AG04449 (cell line): ENCODE data around the gene SPATA31E1.

ENCODE experiments used
- CTCF ChIA-PET: fragments of 350-600 bp; formaldehyde crosslinking; extraction: SDS; loops from one replicate; lab custom pipeline; 2021; ENCODE audit warnings: antibody characterized with exemption; lab: Yijun Ruan, JAX
- POLR2A ChIA-PET: fragments of 400-600, 350-600 bp; formaldehyde crosslinking; extraction: SDS; loops from one replicate; lab custom pipeline; 2020; ENCODE audit warnings: antibody characterized with exemption, inconsistent platforms; lab: Yijun Ruan, JAX
- DNase-seq: peaks from one replicate; pipeline ENCODE4 v3.0.0-alpha.2; 2010; ENCODE audit warnings: low read depth, low spot score
- H3K4me3 ChIP-seq: 2 replicates; pipeline ENCODE4 v1.5.1; 2011; ENCODE audit warnings: low read depth, mild to moderate bottlenecking, control low read depth, low read length
- CTCF ChIP-seq: IDR thresholded peaks from one replicate; pipeline ENCODE4 v1.5.1; 2011; ENCODE audit warnings: mild to moderate bottlenecking, moderate library complexity, low read length, control low read depth, inconsistent platforms; ENCODE audit not compliant: insufficient read depth; ENCODE audit errors: missing control alignments

The SPATA31E1 gene

GRCh38 chr9:87889882-87890252 is 7.2 kb downstream of the SPATA31E1 start:
- H3K4me3 ChIP-seq, result no peak overlapping the region
- TF ChIP-seq CTCF, result no peak
- ChIA-PET CTCF (no interaction called here), POLR2A (no interaction called here)
- DNase-seq, result no peak

- ChIA-PET POLR2A (no interaction called here), CTCF (no interaction called here)
- no peak for TF ChIP-seq CTCF
- no peak for DNase-seq
- H3K4me3 ChIP-seq, result no peak overlapping the region
Observed at GRCh38 chr9:87890837-87891236, 8.2 kb downstream of the SPATA31E1 start.

DNA sequence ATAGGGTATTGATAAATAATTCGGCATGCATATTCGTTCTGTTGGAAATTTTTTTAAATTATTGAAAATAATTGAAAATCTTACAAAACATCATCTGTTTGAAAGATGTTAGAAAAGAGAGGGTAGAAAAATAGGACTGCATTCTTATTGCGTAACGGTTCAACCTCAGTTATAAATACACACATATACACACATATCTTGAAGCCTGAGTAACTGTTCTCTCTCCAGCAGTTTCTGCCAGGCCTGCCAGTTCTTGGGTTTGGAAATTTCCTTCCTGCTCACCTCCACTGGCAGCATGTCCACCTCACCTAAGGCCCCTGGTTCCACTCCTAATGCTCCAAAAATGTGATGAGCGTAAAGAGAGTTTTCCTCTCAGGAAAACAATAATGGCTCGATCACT is 9.1 kb downstream of the SPATA31E1 start:
- TF ChIP-seq CTCF, result no peak
- no peak overlapping the region for H3K4me3 ChIP-seq
- POLR2A ChIA-PET, result no interaction called here
- CTCF ChIA-PET, result no interaction called here
- no peak for DNase-seq

DNA sequence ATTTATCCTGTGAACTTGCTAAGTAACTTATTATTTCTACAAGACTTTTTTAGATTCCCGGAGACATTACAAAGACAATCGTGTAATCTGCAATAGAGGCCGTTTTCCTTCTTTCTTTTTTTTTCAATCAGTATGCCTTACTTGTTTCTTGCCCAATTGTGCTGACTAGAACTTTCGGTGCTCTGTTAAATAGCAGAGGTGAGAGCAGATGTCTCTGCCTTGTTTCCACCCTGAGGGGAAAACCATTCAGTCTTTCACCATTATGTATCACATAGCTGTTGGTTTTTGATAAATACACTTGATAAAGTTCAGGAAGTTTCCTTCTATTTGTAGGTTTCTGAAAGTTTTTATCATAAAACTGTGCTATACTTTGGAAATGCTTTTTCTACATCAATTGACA is 10.3 kb downstream of the SPATA31E1 start:
- POLR2A ChIA-PET, result no interaction called here
- TF ChIP-seq CTCF, result no peak
- CTCF ChIA-PET, result no interaction called here
- no peak overlapping the region for H3K4me3 ChIP-seq
- DNase-seq, result no peak

DNA sequence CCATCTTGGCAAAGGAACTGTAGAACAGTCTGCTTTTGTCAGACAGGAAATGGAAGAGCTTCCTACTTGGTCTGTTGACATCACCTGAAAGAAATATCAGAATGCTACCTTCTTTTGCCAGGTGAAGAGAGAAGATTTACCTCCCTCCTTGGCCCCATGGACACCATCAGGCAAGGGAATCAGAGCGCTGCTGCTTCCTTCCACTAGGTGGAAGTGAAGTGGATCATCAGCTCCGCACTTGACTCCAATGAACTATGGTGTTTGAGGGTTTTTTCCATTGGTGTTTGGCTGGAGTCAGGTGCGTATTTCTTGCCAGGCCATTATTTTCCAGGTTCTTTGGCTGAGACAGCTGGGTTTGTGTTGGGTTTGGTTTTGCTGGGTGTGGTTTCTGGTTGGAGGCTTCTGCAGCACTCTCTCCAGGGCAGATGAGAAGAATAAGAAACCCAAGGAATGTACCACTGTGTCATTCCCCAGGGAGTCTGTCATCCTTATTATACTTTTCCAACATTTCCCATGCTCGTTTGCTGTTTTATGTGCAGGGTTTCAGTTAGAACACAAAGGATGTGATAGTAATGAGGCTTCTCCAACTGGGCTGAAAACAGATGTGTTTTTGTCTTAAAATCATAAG is 12.4 kb downstream of the SPATA31E1 start:
- CTCF ChIA-PET, result interaction anchor here (1.1 kb wide), 1 partner anchor 8 kb away, joined by 3 read pairs; no protein-coding TSS in a partner anchor
- no peak overlapping the region for H3K4me3 ChIP-seq
- DNase-seq, result no peak
- no peak for TF ChIP-seq CTCF
- POLR2A ChIA-PET, result no interaction called here

DNA sequence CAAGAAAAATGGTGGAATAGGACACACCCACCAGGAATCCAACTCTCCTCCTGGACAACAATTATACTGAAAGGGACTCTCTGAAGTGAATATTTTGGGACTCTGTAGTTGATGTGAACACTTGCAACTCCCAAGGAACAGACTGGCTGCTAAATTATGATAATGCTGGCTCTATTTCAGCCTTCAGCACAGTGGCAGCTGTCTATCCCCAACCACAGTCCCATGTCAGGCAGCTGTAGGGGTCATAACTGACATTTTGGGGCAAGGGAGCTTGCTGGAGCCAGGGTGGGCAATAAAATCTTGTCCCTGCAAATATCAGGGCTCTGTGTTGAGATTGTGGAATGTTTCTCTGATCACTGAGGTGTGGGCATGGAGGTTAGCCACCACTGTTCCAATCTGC is 14.2 kb downstream of the SPATA31E1 start:
- TF ChIP-seq CTCF, result no peak
- POLR2A ChIA-PET, result no interaction called here
- CTCF ChIA-PET, result no interaction called here
- no peak overlapping the region for H3K4me3 ChIP-seq
- no peak for DNase-seq
